ENCODE data around the gene LAMTOR2. TPM values are rescaled to one million over a fixed set of nuclear protein-coding genes. Genes with fewer than 3 reads are reported as not detected.
A peak's percentile ranks its signal among the peaks of the same experiment; 100 is the strongest.

Gene LAMTOR2
- total RNA-seq, 3 donors from 2014 or later (not counting 1 experiment from before 2014, with no cell fraction given) = 23.5 to 26.1 (median 24.6) TPM

- Mint-ChIP-seq H3K4me3 (no peak overlapping the region), H3K4me1 (peaks cover 33 to 39% of the 10 kb centered on the region in 2 donors), H3K27me3 (ENCODE audit: low read depth in 2 of 2) (no peaks in the 10 kb centered on the region), H3K9me3 (no peaks in the 10 kb centered on the region), H3K36me3 (peaks cover 27% of the 10 kb centered on the region), H3K27ac (peak overlapping the region; percentile 62 to 70)
- no peak overlapping the region for H3K4me3 ChIP-seq (ENCODE audit: low read length)
- peaks cover 18% of the 10 kb centered on the region for H3K4me1 ChIP-seq (ENCODE audit: control insufficient read depth, insufficient read depth, low read length)
- DNase-seq (no peak), ATAC-seq (no peak)
- TF ChIP-seq, protein P1, sequence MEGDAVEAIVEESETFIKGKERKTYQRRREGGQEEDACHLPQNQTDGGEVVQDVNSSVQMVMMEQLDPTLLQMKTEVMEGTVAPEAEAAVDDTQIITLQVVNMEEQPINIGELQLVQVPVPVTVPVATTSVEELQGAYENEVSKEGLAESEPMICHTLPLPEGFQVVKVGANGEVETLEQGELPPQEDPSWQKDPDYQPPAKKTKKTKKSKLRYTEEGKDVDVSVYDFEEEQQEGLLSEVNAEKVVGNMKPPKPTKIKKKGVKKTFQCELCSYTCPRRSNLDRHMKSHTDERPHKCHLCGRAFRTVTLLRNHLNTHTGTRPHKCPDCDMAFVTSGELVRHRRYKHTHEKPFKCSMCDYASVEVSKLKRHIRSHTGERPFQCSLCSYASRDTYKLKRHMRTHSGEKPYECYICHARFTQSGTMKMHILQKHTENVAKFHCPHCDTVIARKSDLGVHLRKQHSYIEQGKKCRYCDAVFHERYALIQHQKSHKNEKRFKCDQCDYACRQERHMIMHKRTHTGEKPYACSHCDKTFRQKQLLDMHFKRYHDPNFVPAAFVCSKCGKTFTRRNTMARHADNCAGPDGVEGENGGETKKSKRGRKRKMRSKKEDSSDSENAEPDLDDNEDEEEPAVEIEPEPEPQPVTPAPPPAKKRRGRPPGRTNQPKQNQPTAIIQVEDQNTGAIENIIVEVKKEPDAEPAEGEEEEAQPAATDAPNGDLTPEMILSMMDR (IDR thresholded peaks at IDR 0.05) = no peak
- WGBS (ENCODE audit: insufficient coverage) = 87% methylated on average over 3 of the region's 3 CpGs
- H3K36me3 ChIP-seq (ENCODE audit: control insufficient read depth, insufficient read depth, low read length) = peaks cover 57% of the 10 kb centered on the region
- no peaks in the 10 kb centered on the region for H3K27me3 ChIP-seq (ENCODE audit: control insufficient read depth, insufficient read depth, low read length)
- H3K9me3 ChIP-seq (ENCODE audit: control insufficient read depth, insufficient read depth, low read length) = no peaks in the 10 kb centered on the region
- no peak overlapping the region for H3K27ac ChIP-seq (ENCODE audit: low read length)
- intact Hi-C loops (cut with micrococcal nuclease) = no loop called here
Measured at GRCh38 chr1:156009404-156009803, 45.2 kb upstream of the LAMTOR2 start.

GRCh38 chr1:156012051-156012817, 42.3 kb upstream of the LAMTOR2 start:
- TF ChIP-seq, protein P1 (IDR thresholded peaks at IDR 0.05) = no peak
- H3K4me3 Mint-ChIP-seq = no peak overlapping the region
- H3K36me3 Mint-ChIP-seq = peaks cover 27% of the 10 kb centered on the region
- H3K27ac Mint-ChIP-seq = peak overlapping the region in 1 of 2 donors; percentile 38
- no peaks in the 10 kb centered on the region for H3K27me3 Mint-ChIP-seq (ENCODE audit: low read depth in 2 of 2)
- intact Hi-C loops (cut with micrococcal nuclease) = no loop called here
- no peaks in the 10 kb centered on the region for H3K9me3 ChIP-seq (ENCODE audit: control insufficient read depth, insufficient read depth, low read length)
- DNase-seq (no peak), ATAC-seq (no peak)
- H3K27me3 ChIP-seq (ENCODE audit: control insufficient read depth, insufficient read depth, low read length) = no peaks in the 10 kb centered on the region
- WGBS (ENCODE audit: insufficient coverage) = no CpG with 5 or more reads among the region's 4 CpGs
- peaks cover 20 to 21% of the 10 kb centered on the region in 2 donors for H3K4me1 Mint-ChIP-seq
- H3K4me1 ChIP-seq (ENCODE audit: control insufficient read depth, insufficient read depth, low read length) = no peaks in the 10 kb centered on the region
- H3K9me3 Mint-ChIP-seq = no peaks in the 10 kb centered on the region
- no peak overlapping the region for H3K4me3 ChIP-seq (ENCODE audit: low read length)
- H3K27ac ChIP-seq (ENCODE audit: low read length) = no peak overlapping the region
- peaks cover 65% of the 10 kb centered on the region for H3K36me3 ChIP-seq (ENCODE audit: control insufficient read depth, insufficient read depth, low read length)

- no peak for DNase-seq
- no peaks in the 10 kb centered on the region for H3K9me3 ChIP-seq (ENCODE audit: control insufficient read depth, insufficient read depth, low read length)
- peaks cover 61% of the 10 kb centered on the region for H3K36me3 ChIP-seq (ENCODE audit: control insufficient read depth, insufficient read depth, low read length)
- Mint-ChIP-seq H3K27ac (no peak overlapping the region), H3K4me1 (peaks cover 31 to 34% of the 10 kb centered on the region in 2 donors), H3K4me3 (no peak overlapping the region), H3K9me3 (no peaks in the 10 kb centered on the region), H3K27me3 (ENCODE audit: low read depth in 2 of 2) (no peaks in the 10 kb centered on the region), H3K36me3 (peaks cover 27% of the 10 kb centered on the region)
- H3K4me1 ChIP-seq (ENCODE audit: control insufficient read depth, insufficient read depth, low read length) = peaks cover 4% of the 10 kb centered on the region
- intact Hi-C loops (cut with micrococcal nuclease) = no loop called here
- 97% methylated on average over 7 of the region's 7 CpGs for WGBS (ENCODE audit: insufficient coverage)
- no peaks in the 10 kb centered on the region for H3K27me3 ChIP-seq (ENCODE audit: control insufficient read depth, insufficient read depth, low read length)
- no peak for ATAC-seq
- no peak overlapping the region for H3K27ac ChIP-seq (ENCODE audit: low read length)
- TF ChIP-seq, protein P1 (IDR thresholded peaks at IDR 0.05) = no peak
- H3K4me3 ChIP-seq (ENCODE audit: low read length) = no peak overlapping the region
Measured at GRCh38 chr1:156014829-156015228, 39.8 kb upstream of the LAMTOR2 start.

Measured in natural killer cell (primary cell).